Upper lobe of left lung (tissue), 6 donors: ENCODE measurements around the gene FCSK. TPM values are rescaled to one million over a fixed set of nuclear protein-coding genes. Genes with fewer than 3 reads are reported as not detected.

Experiments used
- ATAC-seq, 2 donors: fragments of 200-7000 bp; cut with Tn5 transposase; one replicate each; pipeline ENCODE4 v1.9.1; 2022; ENCODE audit warnings: mild to moderate bottlenecking in 2 of 2, moderate library complexity in 2 of 2; ENCODE audit not compliant: low FRiP score in 2 of 2
- DNase-seq, 2 donors: peaks; one replicate each; pipeline ENCODE4 v3.0.0-alpha.2; 2019 to 2020
- H3K27ac ChIP-seq, 4 donors: fragments of 200-600 bp; sonication (generic); one replicate each; pipeline ENCODE4 v1.5.1; 2016 to 2019
- H3K27me3 ChIP-seq, 4 donors: fragments of 200-600 bp; sonication (generic); one replicate each; pipeline ENCODE4 v1.5.1; 2017 to 2019
- H3K36me3 ChIP-seq, 4 donors: fragments of 200-600 bp; sonication (generic); one replicate each; pipeline ENCODE4 v1.5.1; 2016 to 2019
- H3K4me1 ChIP-seq, 4 donors: fragments of 200-600 bp; sonication (generic); one replicate each; pipeline ENCODE4 v1.5.1; 2018 to 2019
- H3K4me3 ChIP-seq, 4 donors: fragments of 200-600 bp; sonication (generic); one replicate each; pipeline ENCODE4 v1.5.1; 2017 to 2019; ENCODE audit warnings: mild to moderate bottlenecking in 2 of 4, moderate library complexity in 1 of 4
- H3K9me3 ChIP-seq, 4 donors: fragments of 200-600 bp; sonication (generic); one replicate each; pipeline ENCODE4 v1.5.1; 2018 to 2019
- CTCF ChIP-seq, 6 experiments: fragments of 450-650 bp in 4 of 6; fragments of 200-600 bp in 2 of 6; sonication (generic) in 2 of 6; IDR thresholded peaks; one replicate each; pipeline ENCODE4 v1.5.1; 2016 to 2019; ENCODE audit warnings: antibody characterized with exemption in 6 of 6
- EP300 ChIP-seq, 4 donors: sonication (generic); formaldehyde crosslinking; IDR thresholded peaks; one replicate each; pipeline ENCODE4 v1.5.1; 2017; ENCODE audit warnings: antibody characterized with exemption in 4 of 4, control low read depth in 2 of 4
- POLR2A ChIP-seq, 4 donors: fragments of 450-650 bp; IDR thresholded peaks; one replicate each; pipeline ENCODE4 v1.5.1; 2016 to 2017; ENCODE audit warnings: antibody characterized with exemption in 4 of 4, mild to moderate bottlenecking in 2 of 4
- POLR2AphosphoS5 ChIP-seq, 2 donors: sonication (generic); formaldehyde crosslinking; IDR thresholded peaks; one replicate each; pipeline ENCODE4 v1.5.1; 2017; ENCODE audit warnings: antibody characterized with exemption in 2 of 2
- WGBS, 2 donors: methylation state at CpG; one replicate each; pipeline ENCODE4 v1.1.5; 2017 to 2018; 5-methylcytosine and 5-hydroxymethylcytosine counted together
- total RNA-seq, 6 donors: library from RNA; depleted of rRNA in 4 of 6; stranded (reverse); fragments of >200 nt in 4 of 6; gene quantifications; one replicate each; pipeline versions ENCODE4 v1.1.0 to v1.2.1, GENCODE V29; 2016 to 2021
- donor health status: DM: no; HTN: no; CAD: no; lungs with moderate emphysema.
- donor health status: DM: no; HTN: yes; CAD: no; lungs with severe emphysema.

The FCSK gene
- total RNA-seq, 6 donors from 2014 or later = 16.0 to 51.3 (median 24.5) TPM

GRCh38 chr16:70428178-70428998 is 26.0 kb upstream of the FCSK start:
- 11% methylated on average over 9 of the region's 9 CpGs for WGBS, 2 donors
- H3K27ac ChIP-seq = peak overlapping the region; percentile 80 to 94 (median 88)
- no peaks in the 10 kb centered on the region for H3K27me3 ChIP-seq
- TF ChIP-seq POLR2AphosphoS5 (IDR thresholded peaks at IDR 0.05) (peak; percentile 89 to 90), CTCF (IDR thresholded peaks at IDR 0.05) (no peak), EP300 (IDR thresholded peaks at IDR 0.05) (peak in 1 of 4 donors; percentile 76), POLR2A (IDR thresholded peaks at IDR 0.05) (peak in 1 of 4 donors; percentile 14)
- peak; percentile 76 to 86 for ATAC-seq
- H3K36me3 ChIP-seq = no peaks in the 10 kb centered on the region
- no peak overlapping the region for H3K4me3 ChIP-seq
- DNase-seq = peak; percentile 81 to 96
- peaks cover 67 to 73% (median 72%) of the 10 kb centered on the region in 4 donors for H3K4me1 ChIP-seq
- no peaks in the 10 kb centered on the region for H3K9me3 ChIP-seq

GRCh38 chr16:70429888-70430666 is 24.3 kb upstream of the FCSK start:
- ATAC-seq (peak in 1 of 2 donors; percentile 65), DNase-seq (peak; percentile 38 to 56)
- Histone ChIP-seq H3K27ac (peak overlapping the region; percentile 81 to 94 (median 86)), H3K4me1 (peaks cover 72 to 81% (median 75%) of the 10 kb centered on the region in 4 donors), H3K9me3 (no peaks in the 10 kb centered on the region), H3K4me3 (no peak overlapping the region), H3K27me3 (no peaks in the 10 kb centered on the region), H3K36me3 (peaks cover 0 to 4% (median 0%) of the 10 kb centered on the region in 4 donors)
- 34 to 69% methylated on average over 2 to 5 of the region's 5 CpGs for WGBS, 2 donors
- TF ChIP-seq CTCF (IDR thresholded peaks at IDR 0.05) = no peak
- TF ChIP-seq POLR2A (IDR thresholded peaks at IDR 0.05) = no peak
- TF ChIP-seq POLR2AphosphoS5 (IDR thresholded peaks at IDR 0.05) = no peak
- no peak for TF ChIP-seq EP300 (IDR thresholded peaks at IDR 0.05)

- ATAC-seq (peak in 1 of 2 donors; percentile 29), DNase-seq (peak in 1 of 2 donors; percentile 64)
- H3K36me3 ChIP-seq = peaks cover 0 to 4% (median 0%) of the 10 kb centered on the region in 4 donors
- TF ChIP-seq CTCF (IDR thresholded peaks at IDR 0.05) (no peak), EP300 (IDR thresholded peaks at IDR 0.05) (no peak), POLR2A (IDR thresholded peaks at IDR 0.05) (no peak), POLR2AphosphoS5 (IDR thresholded peaks at IDR 0.05) (no peak)
- H3K27me3 ChIP-seq = no peaks in the 10 kb centered on the region
- no peaks in the 10 kb centered on the region for H3K9me3 ChIP-seq
- H3K4me1 ChIP-seq = peaks cover 74 to 81% (median 76%) of the 10 kb centered on the region in 4 donors
- peak overlapping the region; percentile 81 to 94 (median 86) for H3K27ac ChIP-seq
- H3K4me3 ChIP-seq = no peak overlapping the region
- 37 to 44% methylated on average over 11 of the region's 11 CpGs for WGBS, 2 donors
Observed at GRCh38 chr16:70430667-70431536, 23.5 kb upstream of the FCSK start.

GRCh38 chr16:70432356-70432722 is 22.1 kb upstream of the FCSK start:
- Histone ChIP-seq H3K27ac (peak overlapping the region in 3 of 4 donors; percentile 55 to 94 (median 71)), H3K4me1 (peaks cover 71 to 85% (median 84%) of the 10 kb centered on the region in 4 donors), H3K4me3 (no peak overlapping the region), H3K36me3 (peaks cover 0 to 4% (median 0%) of the 10 kb centered on the region in 4 donors), H3K27me3 (no peaks in the 10 kb centered on the region), H3K9me3 (no peaks in the 10 kb centered on the region)
- ATAC-seq = no peak
- TF ChIP-seq POLR2A (IDR thresholded peaks at IDR 0.05) (no peak), POLR2AphosphoS5 (IDR thresholded peaks at IDR 0.05) (no peak), EP300 (IDR thresholded peaks at IDR 0.05) (no peak), CTCF (IDR thresholded peaks at IDR 0.05) (no peak)
- no peak for DNase-seq
- 26 to 31% methylated on average over 3 of the region's 3 CpGs for WGBS, 2 donors
